HG02884 (cell line): ENCODE measurements around the gene SNX9.
"Not testable (repeated sequence)": the region's sequence is repeated elsewhere in the genome, so short reads cannot be mapped to it uniquely, and the experiment has no call there.

Source experiments
- ATAC-seq: cut with Tn5 transposase; IDR thresholded peaks from one replicate; pipeline ENCODE4 v1.9.1; 2021; ENCODE audit warnings: mild to moderate bottlenecking, moderate library complexity; ENCODE audit not compliant: unreplicated experiment

SNX9 gene

DNA sequence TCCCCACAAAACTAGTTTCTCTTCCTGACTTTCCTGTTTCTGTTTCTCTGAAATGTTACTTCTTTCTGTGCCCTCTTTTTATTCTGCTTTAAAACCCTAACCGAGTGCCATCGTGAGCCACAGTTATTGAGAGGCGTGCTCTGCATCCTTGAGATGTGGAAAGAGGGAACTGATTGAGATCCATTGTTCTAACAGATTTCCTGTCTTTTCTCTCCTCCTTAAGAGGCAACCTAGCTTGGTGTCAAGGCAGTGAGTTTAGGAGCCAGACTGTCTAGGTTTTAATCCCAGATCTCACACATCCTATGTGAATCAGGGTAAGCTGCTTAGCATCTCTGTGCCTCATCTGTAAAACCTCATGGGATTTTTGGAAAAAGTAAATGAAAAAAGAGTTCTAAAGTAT, 57.5 kb downstream of the SNX9 start:
- ATAC-seq, result no peak

DNA sequence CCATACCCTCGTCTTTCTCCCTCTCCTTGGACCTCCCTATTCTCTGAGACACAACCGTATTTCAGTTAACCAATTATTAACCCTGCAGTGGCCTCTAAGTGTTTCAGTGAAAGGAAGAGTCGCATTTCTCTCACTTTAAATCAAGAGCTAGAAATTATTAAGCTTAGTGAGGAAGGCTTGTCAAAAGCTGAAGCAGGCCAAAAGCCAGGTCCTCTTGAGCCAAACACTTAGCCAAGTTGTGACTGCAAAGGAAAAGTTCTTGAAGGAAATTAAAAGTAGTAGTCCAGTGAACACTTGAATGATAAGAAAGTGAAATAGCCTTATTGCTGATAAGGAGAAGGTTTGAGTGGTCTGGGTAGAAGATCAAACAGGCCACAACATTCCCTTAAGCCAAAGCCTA, 58.3 kb downstream of the SNX9 start:
- ATAC-seq, result no peak

DNA sequence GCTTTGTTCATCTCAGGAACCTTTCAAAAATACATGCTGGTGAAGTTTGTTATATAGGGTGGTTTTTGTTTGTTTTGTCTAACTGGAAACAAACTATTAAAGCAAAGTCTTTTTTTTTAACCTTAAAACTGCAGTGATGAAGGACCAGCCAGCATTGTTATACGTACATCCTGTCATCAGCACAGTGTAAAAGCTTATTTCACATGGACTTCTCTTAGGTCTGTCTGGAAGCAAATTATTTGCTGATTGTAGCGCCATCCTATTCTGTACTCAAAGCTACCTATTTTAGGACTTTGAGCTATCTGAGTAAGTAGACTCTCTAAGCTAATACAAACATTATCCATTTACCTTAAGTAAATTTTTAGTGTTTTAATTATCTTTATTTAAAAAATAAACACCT, 61.7 kb downstream of the SNX9 start:
- ATAC-seq, result no peak

DNA sequence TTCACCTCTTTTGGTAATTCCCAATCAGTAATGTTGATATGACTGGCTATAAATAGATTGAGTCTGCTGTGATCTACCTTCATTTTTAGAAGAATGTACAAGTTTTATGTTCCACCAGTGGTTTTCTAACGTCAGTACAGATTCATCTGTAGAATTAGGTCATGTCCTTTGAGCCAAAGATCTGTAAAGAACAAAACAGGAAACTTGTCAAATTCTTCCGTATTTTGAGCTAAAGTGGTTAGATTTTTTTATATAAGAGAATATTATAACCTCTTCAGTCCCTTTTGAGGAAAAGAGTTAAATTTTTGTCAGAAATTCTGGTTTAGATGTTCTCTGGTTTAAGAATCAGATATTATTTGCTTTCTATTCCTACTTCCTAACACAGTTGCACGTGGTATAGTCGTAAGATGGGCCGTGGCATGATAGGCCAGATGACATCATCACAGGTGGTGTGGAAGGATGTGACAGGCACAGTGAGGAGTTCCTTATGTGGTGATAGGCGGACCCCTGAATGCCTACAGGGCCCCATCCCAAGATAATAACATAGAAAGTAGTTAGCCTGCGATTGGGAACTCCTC, 62.3 kb downstream of the SNX9 start:
- no peak for ATAC-seq

DNA sequence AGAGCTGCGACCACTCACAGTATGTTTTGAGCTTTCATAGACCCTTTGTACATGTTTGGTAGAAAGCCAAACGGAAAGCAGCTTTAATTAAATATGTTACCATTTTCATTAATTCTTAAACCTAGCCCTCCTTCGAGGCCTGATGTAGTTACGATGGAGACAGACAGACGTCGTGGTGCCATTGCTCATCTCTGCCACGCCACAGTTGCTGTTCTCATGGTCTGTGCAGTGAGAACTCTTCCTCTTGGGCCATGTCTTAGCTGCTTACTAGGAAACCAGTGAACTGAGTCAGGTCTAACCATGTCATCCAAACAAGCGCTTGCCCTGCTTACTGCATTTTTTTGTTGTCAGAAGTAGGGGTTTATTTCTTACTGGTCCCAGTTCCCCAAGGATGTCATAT, 62.8 kb downstream of the SNX9 start:
- no peak for ATAC-seq

DNA sequence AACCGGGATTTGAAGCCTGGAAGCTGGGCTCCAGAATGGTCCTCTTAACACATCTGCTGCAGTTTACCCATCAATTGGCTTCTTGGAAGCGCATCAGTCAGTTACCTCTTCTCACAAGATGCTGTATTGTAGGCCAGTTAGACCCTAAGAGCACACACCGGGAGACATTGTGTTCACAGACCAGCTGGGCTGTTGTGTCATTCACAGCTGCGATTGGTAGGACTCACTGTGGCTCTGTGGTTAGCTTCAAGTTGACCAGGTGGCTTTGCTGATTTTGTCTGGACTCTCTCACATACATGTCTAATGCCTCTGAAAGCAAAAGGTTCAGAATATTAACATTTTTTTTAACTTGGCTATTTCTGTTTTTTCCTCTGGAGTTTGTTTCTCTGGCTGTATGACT, 64.8 kb downstream of the SNX9 start:
- no peak for ATAC-seq

DNA sequence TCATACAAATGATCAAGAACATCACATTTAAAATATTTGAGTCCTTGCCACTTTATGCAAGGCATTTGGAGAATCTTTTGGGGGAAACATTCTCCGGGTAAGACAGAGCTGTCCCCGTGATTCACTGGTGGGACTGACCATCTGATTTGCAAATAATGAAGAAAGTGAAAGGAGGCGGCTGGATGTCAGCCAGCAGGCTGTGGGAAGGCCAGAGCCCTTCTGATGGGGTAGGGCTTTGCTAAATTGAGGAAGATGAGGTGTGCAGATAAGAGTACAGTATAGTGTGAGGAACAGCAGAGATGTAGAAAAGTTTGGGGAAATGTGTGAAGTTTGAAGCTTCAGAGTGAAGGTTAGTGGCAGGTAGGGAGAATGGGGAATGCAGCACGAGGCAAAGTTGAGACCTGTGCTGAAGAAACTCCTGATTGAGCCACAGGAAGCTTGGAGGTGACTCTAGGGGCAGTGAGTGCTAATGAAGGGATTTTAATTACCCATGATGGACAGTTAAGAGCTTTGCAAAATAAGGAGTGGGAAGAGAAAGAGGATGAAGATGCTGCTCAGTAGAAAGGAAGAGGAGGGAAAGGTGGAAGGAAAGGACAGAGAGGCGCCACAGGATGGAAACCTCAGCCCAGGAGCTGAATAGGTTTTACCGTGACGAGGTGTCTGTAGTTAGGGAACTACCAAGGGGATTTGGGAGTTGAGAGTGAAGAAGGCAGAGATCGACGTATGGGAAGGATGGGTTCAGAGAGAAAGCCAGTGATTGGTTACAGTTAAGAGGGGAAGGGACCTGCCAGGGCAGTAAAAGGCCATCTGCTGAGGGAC, 68.7 kb downstream of the SNX9 start:
- ATAC-seq, result no peak

DNA sequence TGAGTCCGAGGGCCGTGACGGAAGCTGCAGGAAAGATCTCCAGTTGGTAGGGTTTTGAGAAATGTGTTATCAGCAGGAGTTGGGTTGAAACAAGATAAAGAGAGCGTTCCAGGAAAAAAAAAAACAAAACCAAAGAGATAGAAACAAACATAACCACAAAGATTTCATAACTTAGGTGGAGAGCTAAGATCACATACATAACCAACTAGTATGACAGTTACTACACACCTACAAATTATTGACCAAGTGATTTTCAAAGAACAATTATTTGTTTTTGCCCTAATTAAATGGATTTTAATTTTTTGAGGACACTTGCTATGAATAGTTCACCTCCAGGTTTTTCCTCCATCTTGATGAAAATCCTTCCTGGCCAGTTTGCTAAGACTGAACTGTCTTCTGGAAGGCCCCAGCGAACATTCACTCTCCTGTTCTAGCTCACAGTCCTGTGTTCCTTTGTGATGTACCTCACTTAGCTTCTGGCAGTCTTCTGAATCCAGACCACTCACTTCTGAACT, 69.4 kb downstream of the SNX9 start:
- ATAC-seq, result no peak

DNA sequence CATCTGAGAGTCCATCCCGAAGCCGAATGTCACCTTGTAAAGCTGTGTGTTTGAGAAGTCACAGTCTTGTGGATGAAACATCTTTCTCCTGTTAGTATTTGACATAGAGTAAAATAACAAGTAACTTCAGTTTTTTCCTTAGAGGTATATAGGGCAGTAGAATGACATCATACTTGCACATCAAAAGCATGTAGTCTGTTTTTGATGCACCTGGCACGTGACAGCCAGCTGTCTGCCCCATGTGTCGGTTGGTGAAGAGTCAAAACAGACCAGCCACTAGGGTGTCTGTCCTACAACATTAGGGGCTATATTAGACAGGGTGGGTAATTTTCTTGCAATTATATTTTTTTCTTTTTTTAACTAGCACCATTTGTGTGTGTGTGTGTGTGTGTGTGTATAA, 70.2 kb downstream of the SNX9 start:
- no peak for ATAC-seq

DNA sequence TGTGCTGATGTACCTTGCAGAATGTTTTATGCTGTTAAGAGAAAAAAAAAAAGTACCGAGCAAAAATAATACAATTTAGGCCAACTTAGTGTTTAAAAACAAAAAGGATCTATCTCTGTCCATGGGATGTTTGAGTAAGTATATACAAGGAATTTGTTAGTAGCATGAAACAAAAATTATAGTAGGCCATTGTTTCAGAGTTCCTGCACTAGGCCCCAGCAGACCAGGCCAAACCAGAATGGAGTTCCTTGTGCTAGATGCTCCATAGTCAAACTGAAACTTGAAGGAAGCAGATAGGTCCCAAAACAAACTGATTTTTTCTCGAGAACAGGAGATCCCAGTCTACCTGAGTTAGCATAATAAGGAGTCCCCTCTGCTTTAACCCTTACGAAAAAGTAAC, 72.5 kb downstream of the SNX9 start:
- ATAC-seq, result no peak

DNA sequence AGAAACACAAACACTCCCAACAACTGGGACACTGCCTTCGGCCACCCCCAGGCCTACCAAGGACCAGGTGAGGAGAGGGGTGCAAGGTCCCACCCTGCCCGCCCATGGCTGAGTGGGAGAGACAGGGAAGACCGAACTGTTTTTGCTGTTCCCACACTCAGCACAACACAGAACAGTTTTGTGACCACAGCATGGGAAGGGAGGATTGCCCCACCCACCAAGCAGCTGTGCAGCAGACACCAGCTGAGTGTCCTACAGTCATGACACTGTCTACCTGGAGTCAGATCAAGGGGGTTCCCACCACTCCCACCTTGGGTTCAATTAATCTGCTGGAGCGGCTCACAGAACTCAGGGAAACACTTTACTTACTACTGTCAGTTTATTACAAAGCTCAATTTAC, 73.9 kb downstream of the SNX9 start:
- ATAC-seq, result no peak

DNA sequence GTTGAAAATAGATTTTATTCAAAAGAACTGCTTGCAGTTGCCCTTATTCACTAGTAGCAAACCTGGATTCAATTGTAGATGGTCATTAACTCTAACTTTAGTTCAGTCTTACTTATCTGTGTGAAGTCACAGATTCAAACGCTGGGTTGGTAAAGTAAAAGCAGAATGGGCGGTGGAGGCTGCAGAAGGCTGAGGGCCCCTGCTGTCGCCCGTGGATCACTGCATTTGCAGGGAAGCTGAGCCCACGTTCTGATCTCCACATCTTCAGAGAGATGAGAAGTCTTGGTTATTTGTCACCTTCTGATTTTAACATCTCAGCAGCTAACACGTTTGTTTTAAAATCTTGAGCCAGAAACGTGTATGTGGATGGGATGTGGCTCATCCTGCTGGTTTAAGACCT, 75.1 kb downstream of the SNX9 start:
- no peak for ATAC-seq

DNA sequence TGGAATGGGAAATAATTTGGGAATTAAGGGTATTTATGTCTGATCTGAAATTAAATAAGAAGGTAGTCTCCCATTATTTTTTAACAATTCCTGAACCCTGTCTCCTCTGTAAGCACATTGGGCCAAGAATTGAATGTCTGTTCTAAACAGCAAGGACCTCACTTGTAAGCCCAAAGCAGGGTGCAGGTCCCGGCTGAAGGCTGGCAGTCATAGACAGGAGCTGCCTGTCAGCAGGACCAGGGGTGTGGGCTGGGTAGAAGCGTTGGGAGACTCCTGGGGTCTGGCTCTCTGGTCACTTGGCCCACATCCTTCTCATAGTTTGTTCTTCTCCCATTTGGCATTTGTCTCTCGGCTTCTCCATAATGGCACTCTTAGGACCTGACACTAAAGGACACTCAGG, 75.6 kb downstream of the SNX9 start:
- no peak for ATAC-seq

DNA sequence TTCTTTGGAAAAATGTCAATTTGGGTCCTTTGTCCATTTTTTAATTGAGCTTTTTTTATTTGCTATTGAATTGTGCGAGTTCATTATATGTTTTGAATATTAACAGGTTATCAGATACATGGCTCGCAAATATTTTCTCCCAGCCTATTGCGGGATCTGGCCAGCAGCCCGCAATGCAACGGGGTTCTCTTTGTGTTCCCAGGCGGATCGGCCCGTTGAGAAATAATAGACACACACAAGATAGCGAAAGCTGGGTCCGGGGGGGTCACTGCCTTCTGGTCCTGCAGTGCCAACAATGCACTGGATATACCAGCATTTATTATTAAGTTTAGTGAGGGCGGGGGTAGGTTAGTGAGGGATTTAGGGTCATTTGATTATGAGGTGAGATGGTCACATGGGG, 77.2 kb downstream of the SNX9 start:
- ATAC-seq, result not testable (repeated sequence)

DNA sequence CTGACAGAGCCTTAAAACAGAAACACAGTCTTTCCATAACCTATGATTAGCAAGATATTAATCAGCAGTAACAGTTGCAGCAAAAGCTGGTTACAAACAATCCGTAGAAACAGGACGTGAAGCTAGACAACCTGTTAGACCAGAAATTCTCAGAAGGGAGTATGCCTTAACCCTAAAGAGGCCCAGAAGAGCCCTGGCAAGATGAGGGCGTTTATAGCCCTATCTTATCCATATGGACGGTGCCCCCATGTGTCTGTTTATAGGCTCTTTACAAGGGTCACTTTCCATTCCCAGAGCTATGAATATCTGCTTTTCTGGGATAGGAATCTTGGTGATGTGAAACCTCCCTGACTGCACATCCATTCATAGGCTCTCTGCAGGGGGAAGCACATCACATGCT, 77.7 kb downstream of the SNX9 start:
- not testable (repeated sequence) for ATAC-seq

DNA sequence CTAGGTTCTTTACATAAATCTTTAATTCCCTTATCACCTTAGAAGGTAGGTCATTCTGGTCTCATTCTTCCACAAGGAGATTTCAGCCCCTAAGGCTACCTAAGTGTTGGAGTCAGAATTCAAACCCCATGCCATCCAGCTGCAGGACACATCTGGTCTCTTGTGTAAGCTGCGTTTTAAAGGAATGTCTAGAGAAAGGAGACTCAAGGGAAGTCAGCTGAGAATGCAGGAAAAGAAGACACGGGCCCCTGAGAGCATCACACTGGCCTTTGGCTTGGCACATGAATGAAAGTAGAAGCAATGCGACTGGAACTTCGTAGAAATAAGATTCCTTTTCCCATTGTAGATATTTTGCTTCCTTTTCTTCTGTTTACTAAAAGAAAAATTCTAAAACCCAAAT, 82.0 kb downstream of the SNX9 start:
- no peak for ATAC-seq

DNA sequence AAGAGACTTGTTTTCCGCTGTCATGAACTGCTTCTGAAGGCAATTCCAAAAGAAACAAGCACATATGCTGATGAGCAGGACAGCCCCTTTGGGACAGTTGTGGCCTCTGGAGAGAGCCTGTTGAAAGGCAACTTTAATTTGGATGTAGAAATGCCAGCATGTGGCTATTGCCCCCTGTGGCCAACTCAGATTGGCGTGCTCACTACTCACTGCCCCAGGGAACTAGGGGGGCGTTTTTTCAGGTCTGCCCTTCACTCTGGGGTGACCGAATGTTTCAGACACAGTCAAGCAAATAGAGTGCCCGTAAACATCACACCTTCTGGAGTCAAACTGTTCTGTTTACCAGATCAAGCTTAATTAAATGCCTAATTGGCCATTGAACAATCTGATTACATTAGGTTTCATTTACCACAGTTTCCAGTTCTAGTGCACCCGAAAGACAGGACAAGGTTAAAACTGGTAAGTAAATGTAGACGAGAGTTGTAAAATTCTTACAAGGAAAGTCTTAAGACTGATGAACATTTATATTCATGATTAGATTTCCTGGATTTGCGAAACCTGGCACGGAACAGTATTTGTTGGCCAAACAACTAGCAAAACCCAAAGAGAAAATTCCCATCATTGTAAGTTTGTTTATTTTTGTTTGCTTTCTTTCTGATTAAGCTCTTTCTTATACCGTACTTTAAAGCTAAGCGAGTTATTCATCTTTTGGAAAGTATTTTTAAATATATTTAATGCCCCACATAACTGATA, 82.7 kb downstream of the SNX9 start:
- no peak for ATAC-seq

DNA sequence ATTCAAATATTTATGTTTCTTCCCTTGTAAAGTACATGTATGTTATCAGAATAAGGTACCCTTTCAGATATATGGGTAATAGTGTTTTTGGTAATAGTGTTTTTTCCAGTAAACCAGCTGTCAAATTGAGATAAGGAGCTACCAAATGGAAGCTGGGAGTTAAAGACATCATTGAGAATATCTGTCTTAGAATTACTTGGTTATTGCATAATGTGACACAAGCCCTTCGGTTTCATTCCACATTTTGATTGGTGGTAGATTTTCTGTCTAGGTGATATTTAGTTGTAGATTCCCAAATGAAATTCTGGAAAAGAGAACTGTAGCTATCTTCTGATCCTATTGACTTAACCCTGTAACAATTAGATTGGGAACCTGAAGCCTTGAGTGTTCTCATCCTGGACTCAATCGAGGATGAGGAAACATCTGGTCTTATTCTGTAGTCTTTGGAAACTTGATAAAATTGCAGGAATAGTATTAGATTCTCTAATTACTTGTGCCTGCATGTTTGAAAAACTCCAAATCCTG, 83.6 kb downstream of the SNX9 start:
- no peak for ATAC-seq

DNA sequence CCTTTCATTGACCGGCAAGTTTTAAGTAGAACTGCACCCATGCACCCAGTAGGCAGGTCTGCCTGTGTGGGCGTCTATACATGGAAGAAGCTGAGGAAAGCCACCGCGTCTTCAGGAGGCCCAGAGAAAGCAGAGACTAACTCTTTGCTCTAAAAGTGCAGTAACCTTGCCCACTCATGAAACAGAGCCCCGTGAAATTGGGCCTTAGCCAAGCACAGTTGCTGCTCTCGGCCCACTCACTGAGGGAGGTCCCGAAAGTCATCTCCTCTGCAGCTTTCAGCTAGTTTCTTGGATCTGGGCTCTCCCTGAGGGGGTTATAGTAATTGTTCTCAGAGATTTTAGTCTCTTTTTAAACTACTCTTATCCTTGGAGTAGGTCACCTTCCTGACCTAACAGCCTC, 84.6 kb downstream of the SNX9 start:
- ATAC-seq, result no peak

DNA sequence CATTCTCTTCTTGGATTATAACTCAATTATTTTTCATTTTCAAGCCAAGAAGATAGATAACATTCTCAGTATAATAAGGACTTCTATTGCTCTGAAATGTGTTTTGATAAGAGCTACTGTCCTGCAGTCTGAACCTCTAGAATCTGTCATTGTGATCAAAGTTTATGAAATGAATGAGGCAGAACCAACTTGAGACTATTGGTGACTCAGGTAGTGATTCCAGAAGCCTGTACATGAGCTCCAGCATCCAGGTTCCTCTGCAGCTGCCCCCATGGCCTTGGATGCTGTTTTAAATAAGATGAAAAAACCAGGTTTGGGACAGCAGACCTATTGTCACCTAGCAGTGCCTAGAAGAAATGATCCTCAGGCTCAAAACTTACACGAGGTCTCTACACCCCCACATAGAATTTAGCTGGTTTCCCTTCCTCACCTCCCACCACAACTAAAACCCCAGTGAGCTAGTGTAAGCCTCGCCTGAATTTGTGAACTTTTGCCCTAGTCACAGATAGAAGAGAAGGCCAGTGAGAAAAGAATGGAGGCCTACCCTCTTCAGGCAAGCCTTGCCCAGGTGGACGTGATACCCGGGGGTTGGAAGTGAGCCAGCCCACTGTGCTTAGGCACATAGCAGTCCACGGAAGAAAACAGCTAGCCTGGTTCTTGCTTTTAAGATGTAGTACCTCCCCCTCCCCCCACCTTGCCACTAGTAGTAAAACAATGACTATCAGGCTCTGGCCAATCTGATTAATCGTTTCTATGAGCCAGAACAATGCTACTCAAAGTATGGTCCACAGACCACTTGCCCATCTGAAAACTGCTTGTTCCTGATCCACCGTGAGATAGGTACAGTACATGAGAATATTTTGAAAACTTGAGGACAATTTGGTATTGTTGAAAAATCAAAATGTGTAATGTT, 85.6 kb downstream of the SNX9 start:
- peak; percentile 75 for ATAC-seq

DNA sequence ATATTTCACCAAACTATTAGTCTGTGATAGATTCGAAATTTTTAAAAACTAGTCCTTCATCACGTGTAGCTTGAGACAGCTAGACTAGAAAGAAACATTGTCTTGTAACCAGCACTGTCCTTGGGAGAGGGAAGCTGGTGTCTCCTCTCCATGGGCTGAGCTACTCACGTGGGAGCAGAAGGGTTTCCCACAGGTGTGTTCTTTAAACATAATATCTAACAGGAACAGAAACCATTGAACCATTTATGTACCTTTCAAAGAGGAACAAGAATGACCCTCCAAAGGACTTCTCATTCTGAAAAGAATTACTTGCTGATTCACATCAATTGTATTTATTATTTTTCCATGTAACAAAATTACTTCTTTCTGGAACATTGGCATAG, 86.2 kb downstream of the SNX9 start:
- no peak for ATAC-seq
